ENCODE data around the gene CHRNB4.

The CHRNB4 gene

GRCh38 chr15:78604420-78604819, 36.6 kb downstream of the CHRNB4 start (continued):
- no peak for TF ChIP-seq ZNF704 (tag by site-specific recombination; IDR thresholded peaks at IDR 0.05)
- TF ChIP-seq ZFP69B (tag by site-specific recombination; IDR thresholded peaks at IDR 0.05), result no peak
- TF ChIP-seq WT1 (tag by site-specific recombination; IDR thresholded peaks at IDR 0.05), result no peak
- no peak for TF ChIP-seq ZNF529 (tag by site-specific recombination; IDR thresholded peaks at IDR 0.05; ENCODE audit: insufficient replicate concordance)

GRCh38 chr15:78603467-78603866, 37.5 kb downstream of the CHRNB4 start:
- ChIA-PET CTCF (interaction anchor here (1.3 kb wide), 1 partner anchor 14 kb away, joined by 3 read pairs; no protein-coding TSS in a partner anchor), POLR2A (no interaction called here)
- Histone ChIP-seq H3K27ac (ENCODE audit: extremely low read depth, low read depth, low read length) (no peak overlapping the region), H3K36me3 (ENCODE audit: control insufficient read depth in 2 of 2, insufficient read depth in 1 of 2, low read length in 2 of 2) (peaks cover 0 to 15% of the 10 kb centered on the region in 2 experiments; a peak in 2 of 3 replicates), H3K9me3 (ENCODE audit: control insufficient read depth, insufficient read depth, low read depth, low read length) (no peaks in the 10 kb centered on the region), H3K4me1 (ENCODE audit: control insufficient read depth, insufficient read depth, low read length) (no peaks in the 10 kb centered on the region), H3K4me3 (ENCODE audit: low read depth, low read length) (no peak overlapping the region)
- no peak for TF ChIP-seq ZNF155 (tag by site-specific recombination; IDR thresholded peaks at IDR 0.05)
- no peak for TF ChIP-seq ZNF366 (tag by site-specific recombination; conservative IDR thresholded peaks at IDR 0.05)
- TF ChIP-seq ZNF621 (tag by site-specific recombination; IDR thresholded peaks at IDR 0.05), result no peak
- TF ChIP-seq ZNF280C (tag by site-specific recombination; IDR thresholded peaks at IDR 0.05), result no peak
- no peak for TF ChIP-seq ZNF280D (tag by site-specific recombination; IDR thresholded peaks at IDR 0.05)
- TF ChIP-seq ZNF140 (tag by site-specific recombination; IDR thresholded peaks at IDR 0.05), result no peak
- TF ChIP-seq ZNF837 (tag by site-specific recombination; IDR thresholded peaks at IDR 0.05), result no peak
- no peak for TF ChIP-seq ZNF76 (tag by site-specific recombination; IDR thresholded peaks at IDR 0.05; ENCODE audit: borderline replicate concordance, low read depth)
- no peak for TF ChIP-seq ZNF791 (tag by site-specific recombination; IDR thresholded peaks at IDR 0.05)
- TF ChIP-seq TCF7L2 (IDR thresholded peaks at IDR 0.05; ENCODE audit: borderline replicate concordance, low read depth, low read length), result no peak
- TF ChIP-seq MZF1 (tag by site-specific recombination; IDR thresholded peaks at IDR 0.05; ENCODE audit: borderline replicate concordance), result no peak
- no peak for TF ChIP-seq ZBTB49 (tag by site-specific recombination; IDR thresholded peaks at IDR 0.05; ENCODE audit: low read depth)
- TF ChIP-seq ZNF121 (tag by site-specific recombination; IDR thresholded peaks at IDR 0.05), result no peak
- TF ChIP-seq KLF17 (tag by site-specific recombination; IDR thresholded peaks at IDR 0.05), result no peak
- no peak for TF ChIP-seq ZNF133 (tag by site-specific recombination; IDR thresholded peaks at IDR 0.05)
- TF ChIP-seq ELK4 (IDR thresholded peaks at IDR 0.05; ENCODE audit: borderline replicate concordance, low read depth, low read length), result no peak
- no peak for TF ChIP-seq GLI2 (tag by site-specific recombination; IDR thresholded peaks at IDR 0.05; ENCODE audit: borderline replicate concordance, low read depth)
- no peak for TF ChIP-seq REST (tag by site-specific recombination; IDR thresholded peaks at IDR 0.05)

All from HEK293 (cell line).